GM19238 (cell line): ENCODE measurements around the gene PSMB7.

Experiments
- DNase-seq: peaks from one replicate; pipeline ENCODE4 v3.0.0; 2011; ENCODE audit warnings: low spot score; ENCODE audit not compliant: insufficient read length

PSMB7 gene

GRCh38 chr9:124303762-124304161 lies 111.5 kb downstream of the PSMB7 start:
- no peak for DNase-seq
